Peyer's patch (tissue), 4 donors: ENCODE data around the gene ENDOD1. TPM values are rescaled to one million over a fixed set of nuclear protein-coding genes. Genes with fewer than 3 reads are reported as not detected.
"Not testable (repeated sequence)": the region's sequence is repeated elsewhere in the genome, so short reads cannot be mapped to it uniquely, and the experiment has no call there.

Source experiments
- DNase-seq, 3 donors: peaks; one replicate each; pipeline ENCODE4 v3.0.0-alpha.2; 2017 to 2019
- H3K27ac ChIP-seq, 4 donors: fragments of 200-600 bp; sonication (generic); one replicate each; pipeline ENCODE4 v1.5.1; 2016 to 2019
- H3K27me3 ChIP-seq, 2 donors: fragments of 200-600 bp; sonication (generic); one replicate each; pipeline ENCODE4 v1.5.1; 2019
- H3K36me3 ChIP-seq, 3 donors: fragments of 200-600 bp; sonication (generic); one replicate each; pipeline ENCODE4 v1.5.1; 2016 to 2019
- H3K4me1 ChIP-seq, 4 donors: fragments of 200-600 bp; sonication (generic); one replicate each; pipeline ENCODE4 v1.5.1; 2016 to 2019
- H3K4me3 ChIP-seq, 4 donors: fragments of 200-600 bp; sonication (generic); 1 replicate in 3 of 4; 2 replicates in 1 of 4; pipeline ENCODE4 v1.5.1; 2016 to 2019; ENCODE audit warnings: mild to moderate bottlenecking in 1 of 4
- H3K9me3 ChIP-seq, 4 donors: fragments of 200-600 bp; sonication (generic); one replicate each; pipeline ENCODE4 v1.5.1; 2016 to 2019; ENCODE audit warnings: mild to moderate bottlenecking in 1 of 4
- POLR2A ChIP-seq, 2 donors: fragments of 450-650 bp; IDR thresholded peaks; one replicate each; pipeline ENCODE4 v1.5.1; 2017; ENCODE audit warnings: antibody characterized with exemption in 2 of 2, mild to moderate bottlenecking in 2 of 2, moderate library complexity in 2 of 2
- total RNA-seq, 4 donors: library from RNA; depleted of rRNA; stranded (reverse); fragments of >200 nt; gene quantifications; one replicate each; pipeline ENCODE4 v1.1.0, GENCODE V29; 2016
- TF ChIP-seq, protein P1 (sequence below), 6 experiments: fragments of 450-650 bp in 4 of 6; fragments of 200-600 bp in 2 of 6; sonication (generic) in 1 of 6; IDR thresholded peaks; one replicate each; pipeline ENCODE4 v1.5.1; 2017 to 2019; ENCODE audit warnings: antibody characterized with exemption in 6 of 6, mild to moderate bottlenecking in 3 of 6, moderate library complexity in 1 of 6

The ENDOD1 gene, protein sequence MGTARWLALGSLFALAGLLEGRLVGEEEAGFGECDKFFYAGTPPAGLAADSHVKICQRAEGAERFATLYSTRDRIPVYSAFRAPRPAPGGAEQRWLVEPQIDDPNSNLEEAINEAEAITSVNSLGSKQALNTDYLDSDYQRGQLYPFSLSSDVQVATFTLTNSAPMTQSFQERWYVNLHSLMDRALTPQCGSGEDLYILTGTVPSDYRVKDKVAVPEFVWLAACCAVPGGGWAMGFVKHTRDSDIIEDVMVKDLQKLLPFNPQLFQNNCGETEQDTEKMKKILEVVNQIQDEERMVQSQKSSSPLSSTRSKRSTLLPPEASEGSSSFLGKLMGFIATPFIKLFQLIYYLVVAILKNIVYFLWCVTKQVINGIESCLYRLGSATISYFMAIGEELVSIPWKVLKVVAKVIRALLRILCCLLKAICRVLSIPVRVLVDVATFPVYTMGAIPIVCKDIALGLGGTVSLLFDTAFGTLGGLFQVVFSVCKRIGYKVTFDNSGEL
- 10 to 100 TPM; 11.6 to 41.0 (median 39.2) TPM for total RNA-seq

DNA sequence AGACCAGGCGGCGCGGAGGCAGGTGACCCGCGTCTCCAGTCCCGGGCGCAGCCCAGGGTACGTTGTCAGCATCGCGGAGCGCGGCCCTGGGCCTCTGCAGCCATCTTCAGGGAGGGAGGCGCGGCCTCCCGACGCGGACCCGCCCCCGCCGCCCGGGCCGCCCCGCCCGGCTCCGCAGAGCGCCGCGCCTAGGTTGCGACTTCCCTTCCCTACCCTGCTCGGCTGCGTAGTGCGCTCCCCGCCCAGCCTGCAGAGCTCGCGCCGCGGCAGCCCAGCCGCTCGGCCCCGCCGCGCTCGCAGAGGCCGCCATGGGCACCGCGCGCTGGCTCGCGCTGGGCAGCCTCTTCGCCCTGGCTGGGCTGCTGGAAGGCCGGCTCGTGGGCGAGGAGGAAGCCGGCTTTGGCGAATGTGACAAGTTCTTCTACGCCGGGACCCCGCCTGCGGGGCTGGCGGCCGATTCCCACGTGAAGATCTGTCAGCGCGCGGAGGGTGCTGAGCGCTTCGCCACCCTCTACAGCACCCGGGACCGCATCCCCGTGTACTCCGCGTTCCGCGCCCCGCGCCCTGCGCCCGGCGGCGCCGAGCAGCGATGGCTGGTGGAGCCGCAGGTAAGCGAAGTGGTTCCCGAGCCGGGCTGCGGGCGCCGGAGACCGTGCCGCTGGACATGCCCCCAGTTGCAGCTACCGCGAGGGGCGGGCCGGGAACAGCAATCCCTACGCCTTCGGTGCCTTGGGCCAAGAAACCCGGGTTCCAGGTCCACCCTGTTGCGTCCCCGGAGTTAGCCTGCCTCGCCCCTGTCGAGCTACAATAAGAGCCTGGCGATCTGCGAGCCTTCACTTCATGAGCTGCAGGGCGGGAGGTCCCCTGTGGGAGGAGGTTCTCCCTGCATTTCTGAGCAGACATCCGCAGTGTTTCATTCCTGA is at the start of gene ENDOD1:
ENDOD1 (plus strand) TSS at position 227 of the 923 bp plus-strand sequence; CDS start at position 309, 82 bp downstream.
- H3K36me3 ChIP-seq = no peaks in the 10 kb centered on the region
- peak within 1 kb of the TSS; percentile 65 to 94 (median 81) for H3K4me3 ChIP-seq
- peaks cover 0 to 29% (median 14%) of the 10 kb centered on the region in 4 donors for H3K4me1 ChIP-seq
- TF ChIP-seq, protein P1, sequence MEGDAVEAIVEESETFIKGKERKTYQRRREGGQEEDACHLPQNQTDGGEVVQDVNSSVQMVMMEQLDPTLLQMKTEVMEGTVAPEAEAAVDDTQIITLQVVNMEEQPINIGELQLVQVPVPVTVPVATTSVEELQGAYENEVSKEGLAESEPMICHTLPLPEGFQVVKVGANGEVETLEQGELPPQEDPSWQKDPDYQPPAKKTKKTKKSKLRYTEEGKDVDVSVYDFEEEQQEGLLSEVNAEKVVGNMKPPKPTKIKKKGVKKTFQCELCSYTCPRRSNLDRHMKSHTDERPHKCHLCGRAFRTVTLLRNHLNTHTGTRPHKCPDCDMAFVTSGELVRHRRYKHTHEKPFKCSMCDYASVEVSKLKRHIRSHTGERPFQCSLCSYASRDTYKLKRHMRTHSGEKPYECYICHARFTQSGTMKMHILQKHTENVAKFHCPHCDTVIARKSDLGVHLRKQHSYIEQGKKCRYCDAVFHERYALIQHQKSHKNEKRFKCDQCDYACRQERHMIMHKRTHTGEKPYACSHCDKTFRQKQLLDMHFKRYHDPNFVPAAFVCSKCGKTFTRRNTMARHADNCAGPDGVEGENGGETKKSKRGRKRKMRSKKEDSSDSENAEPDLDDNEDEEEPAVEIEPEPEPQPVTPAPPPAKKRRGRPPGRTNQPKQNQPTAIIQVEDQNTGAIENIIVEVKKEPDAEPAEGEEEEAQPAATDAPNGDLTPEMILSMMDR (IDR thresholded peaks at IDR 0.05) = peak in 2 of 6 experiments; percentile 18 to 26
- TF ChIP-seq POLR2A (IDR thresholded peaks at IDR 0.05) = peak; percentile 63 to 94
- H3K9me3 ChIP-seq = no peaks in the 10 kb centered on the region
- H3K27me3 ChIP-seq = no peaks in the 10 kb centered on the region
- peak; percentile 83 to 94 (median 93) for DNase-seq
- H3K27ac ChIP-seq = peak within 1 kb of the TSS; percentile 90 to 97 (median 92)

DNA sequence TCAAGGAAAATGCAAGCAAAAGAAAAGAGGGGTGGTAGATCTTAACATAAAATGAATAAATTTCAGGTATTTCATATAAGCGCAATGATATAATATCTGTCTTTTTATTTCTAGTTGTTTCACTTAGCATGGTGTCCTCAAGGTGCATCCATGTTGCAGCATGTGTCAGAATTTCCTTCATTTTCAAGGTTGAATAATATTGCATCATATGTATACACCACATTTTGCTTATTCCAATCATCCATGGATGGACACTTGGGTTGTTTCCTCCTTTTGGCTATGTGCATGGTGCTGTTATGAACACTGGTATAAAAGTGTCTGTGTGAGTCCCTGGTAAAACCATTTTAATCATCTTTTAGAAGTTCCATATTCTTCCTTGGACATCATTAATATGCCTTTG is 47.4 kb upstream of the ENDOD1 start:
- TF ChIP-seq, protein P1 (IDR thresholded peaks at IDR 0.05) = no peak
- no peak for TF ChIP-seq POLR2A (IDR thresholded peaks at IDR 0.05)

DNA sequence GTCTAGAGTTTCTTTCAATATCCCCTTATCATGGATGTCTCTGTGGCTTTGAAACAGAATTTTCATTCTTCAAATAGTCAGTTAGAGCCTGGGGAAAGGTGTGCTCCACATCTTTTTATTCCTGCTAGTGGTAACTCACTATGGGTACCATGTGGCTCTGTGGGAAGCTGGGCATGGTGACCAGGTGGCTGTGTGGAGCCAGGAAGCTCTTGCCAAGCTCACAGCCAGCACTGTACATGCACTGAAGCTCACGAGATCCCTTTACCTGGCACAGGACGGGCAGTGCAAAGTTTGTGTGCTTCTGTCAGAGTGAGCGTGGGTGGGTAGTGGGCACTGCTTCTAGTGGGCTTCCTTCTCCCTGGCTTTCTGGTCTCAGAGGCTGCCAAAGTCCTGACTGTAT is 46.7 kb upstream of the ENDOD1 start:
- DNase-seq = no peak
- no peaks in the 10 kb centered on the region for H3K4me1 ChIP-seq
- H3K36me3 ChIP-seq = no peaks in the 10 kb centered on the region
- H3K9me3 ChIP-seq = no peaks in the 10 kb centered on the region
- no peak overlapping the region for H3K27ac ChIP-seq
- TF ChIP-seq POLR2A (IDR thresholded peaks at IDR 0.05) = no peak
- TF ChIP-seq, protein P1 (IDR thresholded peaks at IDR 0.05) = no peak
- H3K4me3 ChIP-seq = no peak overlapping the region
- no peaks in the 10 kb centered on the region for H3K27me3 ChIP-seq

More for the DNA sequence above, 47.4 kb upstream of the ENDOD1 start:
- no peak for DNase-seq
- Histone ChIP-seq H3K36me3 (no peaks in the 10 kb centered on the region), H3K9me3 (no peaks in the 10 kb centered on the region), H3K4me1 (no peaks in the 10 kb centered on the region), H3K27ac (no peak overlapping the region), H3K4me3 (no peak overlapping the region), H3K27me3 (no peaks in the 10 kb centered on the region)

DNA sequence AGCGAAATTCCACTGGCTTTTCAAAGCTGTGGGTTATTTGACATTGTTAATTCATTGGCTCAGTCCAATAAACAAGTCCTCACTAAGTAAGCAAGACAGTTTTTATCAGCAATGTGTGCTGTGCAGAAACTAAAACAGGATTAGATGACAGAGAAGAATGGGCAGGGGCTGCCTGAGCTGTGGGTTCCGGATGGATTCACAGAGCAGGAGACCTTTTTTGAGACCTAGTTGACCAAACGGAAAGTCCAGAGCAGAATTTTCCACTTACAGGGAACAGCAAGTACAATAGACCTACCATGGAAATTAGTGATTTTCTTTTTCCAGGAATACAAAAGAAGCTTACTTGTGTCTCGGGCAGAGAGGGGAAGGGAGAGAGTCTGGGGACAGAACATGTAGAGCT is 45.6 kb upstream of the ENDOD1 start:
- TF ChIP-seq, protein P1 (IDR thresholded peaks at IDR 0.05) = no peak
- TF ChIP-seq POLR2A (IDR thresholded peaks at IDR 0.05) = no peak
- Histone ChIP-seq H3K27ac (no peak overlapping the region), H3K4me1 (no peaks in the 10 kb centered on the region), H3K36me3 (no peaks in the 10 kb centered on the region), H3K4me3 (no peak overlapping the region), H3K27me3 (no peaks in the 10 kb centered on the region), H3K9me3 (no peaks in the 10 kb centered on the region)
- DNase-seq = no peak

DNA sequence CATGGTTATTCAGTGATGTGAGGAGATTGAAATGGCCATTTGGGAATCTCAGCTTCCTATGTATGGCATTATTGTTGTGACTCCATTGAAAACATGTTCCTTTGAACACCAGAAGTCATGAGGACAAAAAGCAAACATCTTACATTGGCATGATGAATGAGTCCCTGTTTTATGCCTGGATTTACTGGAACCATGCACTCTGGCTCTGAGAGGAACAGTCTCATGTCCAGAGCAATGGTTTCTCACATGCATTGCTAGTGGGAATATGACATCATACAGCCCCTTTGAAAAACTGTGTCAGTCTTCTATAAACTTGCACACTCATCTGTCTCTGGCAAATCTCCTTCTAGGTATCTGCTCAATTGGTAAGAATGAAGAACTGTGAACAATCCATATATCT is 43.8 kb upstream of the ENDOD1 start:
- no peaks in the 10 kb centered on the region for H3K36me3 ChIP-seq

DNA sequence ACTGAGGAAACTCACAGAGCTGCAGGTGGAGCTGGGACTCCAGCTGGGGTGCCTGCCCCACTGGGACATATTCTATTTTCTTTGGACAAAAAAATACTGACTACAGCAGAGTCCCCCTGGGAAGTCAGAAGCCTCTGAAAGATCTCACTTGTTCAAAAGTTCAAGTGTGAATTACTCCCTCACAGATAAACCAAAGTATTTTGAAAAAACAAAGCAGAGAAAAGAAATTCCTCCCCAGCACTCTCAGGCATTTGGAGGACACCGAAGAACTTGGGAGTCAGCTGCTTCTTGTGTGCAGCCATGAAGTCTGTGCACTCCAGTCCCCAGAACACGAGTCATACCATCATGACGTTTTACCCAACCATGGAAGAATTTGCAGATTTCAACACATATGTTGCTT is 40.5 kb upstream of the ENDOD1 start, which contains the start of gene KDM4F:
KDM4F (plus strand) TSS at position 301 of the 400 bp plus-strand sequence.
- not testable (repeated sequence) for H3K27me3 ChIP-seq, H3K36me3 ChIP-seq, H3K9me3 ChIP-seq, H3K4me1 ChIP-seq, H3K4me3 ChIP-seq, DNase-seq, H3K27ac ChIP-seq

More for the DNA sequence above, 43.8 kb upstream of the ENDOD1 start:
- Histone ChIP-seq H3K27me3 (no peaks in the 10 kb centered on the region), H3K27ac (no peak overlapping the region), H3K4me3 (no peak overlapping the region), H3K9me3 (no peaks in the 10 kb centered on the region), H3K4me1 (no peaks in the 10 kb centered on the region)
- TF ChIP-seq, protein P1 (IDR thresholded peaks at IDR 0.05) = no peak
- no peak for TF ChIP-seq POLR2A (IDR thresholded peaks at IDR 0.05)
- DNase-seq = no peak
